ENCODE data around the gene ZNF789.

GRCh38 chr7:99447943-99448342 lies 24.7 kb upstream of the ZNF789 start:
- no peak for TF ChIP-seq HMGXB4 (CRISPR knock-in tag; IDR thresholded peaks at IDR 0.05)
- no peak for TF ChIP-seq ADNP (tag; IDR thresholded peaks at IDR 0.05)
- TF ChIP-seq COPS2 (conservative IDR thresholded peaks at IDR 0.05) = no peak
- TF ChIP-seq RBBP5 (IDR thresholded peaks at IDR 0.05; ENCODE audit: borderline replicate concordance, insufficient read depth, low read length, poor library complexity, severe bottlenecking) = no peak
- TF ChIP-seq MXI1 (IDR thresholded peaks at IDR 0.05; ENCODE audit: low read depth, low read length) = no peak
- no peak for TF ChIP-seq HES1 (IDR thresholded peaks at IDR 0.05; ENCODE audit: low read depth)
- TF ChIP-seq CHD2 (IDR thresholded peaks at IDR 0.05; ENCODE audit: low read depth, low read length) = no peak
- no peak for TF ChIP-seq ZNF609 (CRISPR knock-in tag; IDR thresholded peaks at IDR 0.05; ENCODE audit: borderline replicate concordance)
- no peak for TF ChIP-seq NFIC (IDR thresholded peaks at IDR 0.05)
- no peak for TF ChIP-seq POLR2AphosphoS5 (IDR thresholded peaks at IDR 0.05; ENCODE audit: control insufficient read depth, insufficient read depth, low read depth, low read length)
- TF ChIP-seq POLR2A (conservative IDR thresholded peaks at IDR 0.05) = no peak
- TF ChIP-seq BDP1 (IDR thresholded peaks at IDR 0.05; ENCODE audit: insufficient read depth, insufficient read length) = no peak
- TF ChIP-seq EP300 (IDR thresholded peaks at IDR 0.05; ENCODE audit: low read length) = no peak

All from K562 (cell line).